ENCODE data around the gene PCAT6.

DNA sequence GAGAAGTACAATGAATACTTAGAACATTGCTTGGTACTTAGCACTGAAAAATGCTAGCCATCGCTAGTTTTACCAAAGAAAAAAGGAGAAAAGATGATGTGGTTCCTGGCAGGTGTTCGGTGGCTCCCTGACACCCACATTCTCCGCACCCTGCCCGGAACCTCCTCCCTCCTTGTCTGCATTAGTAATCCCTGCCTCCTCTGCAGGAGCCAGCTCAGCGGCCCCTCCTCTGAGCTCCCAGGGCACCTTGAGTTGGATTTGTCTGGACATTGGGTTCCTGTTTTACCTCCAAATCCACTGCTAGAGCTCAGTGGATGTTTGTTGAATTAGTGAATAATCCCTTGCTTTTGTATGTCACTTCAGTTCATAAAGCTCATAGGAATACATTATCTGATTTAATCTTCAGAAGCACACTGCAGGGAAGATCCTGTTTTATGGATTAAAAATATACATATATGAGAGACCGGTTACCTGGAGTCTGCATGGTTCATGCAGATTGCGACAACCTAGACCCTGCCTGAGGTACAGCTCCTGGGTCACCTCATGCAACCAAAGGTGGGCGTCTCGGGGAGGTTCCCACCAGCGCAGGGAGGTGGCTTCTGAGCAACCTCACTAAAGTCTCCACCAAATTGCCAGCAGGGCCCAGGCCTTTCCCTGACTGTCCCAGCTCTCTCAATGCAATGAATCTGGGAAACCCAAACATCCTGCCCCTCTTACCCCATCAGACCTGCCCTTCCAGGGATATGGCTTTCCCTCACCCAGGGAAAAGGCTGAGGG is 24.2 kb downstream of the PCAT6 start:
- TF ChIP-seq POLR2A (IDR thresholded peaks at IDR 0.05; ENCODE audit: low read depth, low read length) (no peak), TAF1 (IDR thresholded peaks at IDR 0.05; ENCODE audit: borderline replicate concordance, low read depth, low read length) (no peak)

Measured in GM12892 (cell line).